ENCODE data around the gene RBM47. TPM values are rescaled to one million over a fixed set of nuclear protein-coding genes. Genes with fewer than 3 reads are reported as not detected.

Gene RBM47
- total and polyA plus RNA-seq, 10 of the 15 experiments (the other 5 are each of a cell fraction or from before 2014, with no cell fraction given) = 7.9 to 45.0 (median 28.7) TPM

DNA sequence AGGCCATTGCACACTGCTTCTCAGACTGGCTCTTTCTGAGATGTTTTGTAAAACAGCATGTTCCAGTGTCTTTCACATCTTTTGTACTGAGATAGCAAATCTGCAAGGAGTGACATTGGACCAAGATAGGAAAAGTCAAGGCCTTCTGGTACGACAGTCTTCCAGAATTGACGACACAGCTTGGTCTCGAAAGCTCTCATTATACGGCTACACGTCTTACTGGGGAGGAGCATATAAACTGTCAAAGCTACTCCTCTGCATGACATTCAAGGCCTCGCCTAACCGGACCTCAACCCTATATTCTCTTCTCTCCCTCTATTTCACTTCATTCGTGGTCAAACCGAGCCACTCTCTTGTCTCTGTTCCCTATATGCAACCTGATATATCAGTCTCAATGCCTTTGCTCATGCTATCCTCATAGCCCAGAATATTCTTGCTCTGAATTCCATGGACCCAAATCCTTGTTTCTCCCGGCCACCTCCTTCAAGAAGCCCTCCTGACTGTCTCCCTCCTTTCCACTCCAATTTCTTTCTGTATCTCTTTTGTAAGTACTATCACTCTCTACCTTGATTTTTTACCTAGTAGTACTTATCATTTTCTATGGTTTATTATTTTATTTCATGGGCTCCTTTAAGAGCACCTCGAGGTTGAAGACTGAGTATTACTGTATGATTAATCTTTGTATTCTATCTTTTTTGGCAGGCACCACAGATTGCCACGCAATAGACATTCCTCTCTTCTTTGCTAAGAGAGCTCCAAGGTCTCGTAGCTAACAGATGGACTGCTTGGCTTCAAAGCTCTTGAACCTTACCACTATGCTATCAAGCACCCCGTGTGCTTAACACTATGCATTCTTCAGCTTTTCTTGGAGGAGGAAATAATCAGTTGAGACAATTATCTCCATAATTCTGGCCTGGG, 35.1 kb downstream of the RBM47 start:
- Histone ChIP-seq H3K4me1 (ENCODE audit: control insufficient read depth, insufficient read depth, low read length) (no peaks in the 10 kb centered on the region; the same call in 1 of the 2 replicates), H3K36me3 (ENCODE audit: control insufficient read depth in 2 of 2, insufficient read depth in 2 of 2, low read length in 1 of 2) (peaks cover 8 to 24% of the 10 kb centered on the region in 2 experiments), H3K4me2 (ENCODE audit: control insufficient read depth, insufficient read depth) (no peak overlapping the region), H3K9ac (ENCODE audit: control insufficient read depth, insufficient read depth, low read length) (no peak overlapping the region), H3K27me3 (replicated peaks in 1 of 2; ENCODE audit: control insufficient read depth in 2 of 2, insufficient read depth in 2 of 2, low read length in 1 of 2) (no peaks in the 10 kb centered on the region), H3K27ac (ENCODE audit: control insufficient read depth, insufficient read depth) (no peak overlapping the region), H4K20me1 (ENCODE audit: control insufficient read depth, insufficient read depth) (no peaks in the 10 kb centered on the region), H3K4me3 (no peak overlapping the region), H2AFZ (ENCODE audit: control insufficient read depth, low read depth, low read length) (no peak overlapping the region), H3K79me2 (ENCODE audit: control insufficient read depth, insufficient read depth, low read length) (peaks cover 28% of the 10 kb centered on the region), H3K9me3 (replicated peaks; ENCODE audit: control insufficient read depth, insufficient read depth, low read length) (no peaks in the 10 kb centered on the region)
- intact Hi-C loops (cut with micrococcal nuclease; ENCODE audit: unreplicated experiment) = no loop called here
- CTCF ChIA-PET = interaction anchor here (1.2 to 1.5 kb wide), 2 partner anchors 18 to 20 kb away, joined by 3 read pairs; no protein-coding TSS in a partner anchor
- DNase-seq (ENCODE audit: low read depth, low spot score) = no peak
- BruUV-seq (replicated peaks) = TSS peak; percentile 50
- RAD21 ChIA-PET (ENCODE audit: unreplicated experiment) = no interaction called here
- TF ChIP-seq, protein P1, sequence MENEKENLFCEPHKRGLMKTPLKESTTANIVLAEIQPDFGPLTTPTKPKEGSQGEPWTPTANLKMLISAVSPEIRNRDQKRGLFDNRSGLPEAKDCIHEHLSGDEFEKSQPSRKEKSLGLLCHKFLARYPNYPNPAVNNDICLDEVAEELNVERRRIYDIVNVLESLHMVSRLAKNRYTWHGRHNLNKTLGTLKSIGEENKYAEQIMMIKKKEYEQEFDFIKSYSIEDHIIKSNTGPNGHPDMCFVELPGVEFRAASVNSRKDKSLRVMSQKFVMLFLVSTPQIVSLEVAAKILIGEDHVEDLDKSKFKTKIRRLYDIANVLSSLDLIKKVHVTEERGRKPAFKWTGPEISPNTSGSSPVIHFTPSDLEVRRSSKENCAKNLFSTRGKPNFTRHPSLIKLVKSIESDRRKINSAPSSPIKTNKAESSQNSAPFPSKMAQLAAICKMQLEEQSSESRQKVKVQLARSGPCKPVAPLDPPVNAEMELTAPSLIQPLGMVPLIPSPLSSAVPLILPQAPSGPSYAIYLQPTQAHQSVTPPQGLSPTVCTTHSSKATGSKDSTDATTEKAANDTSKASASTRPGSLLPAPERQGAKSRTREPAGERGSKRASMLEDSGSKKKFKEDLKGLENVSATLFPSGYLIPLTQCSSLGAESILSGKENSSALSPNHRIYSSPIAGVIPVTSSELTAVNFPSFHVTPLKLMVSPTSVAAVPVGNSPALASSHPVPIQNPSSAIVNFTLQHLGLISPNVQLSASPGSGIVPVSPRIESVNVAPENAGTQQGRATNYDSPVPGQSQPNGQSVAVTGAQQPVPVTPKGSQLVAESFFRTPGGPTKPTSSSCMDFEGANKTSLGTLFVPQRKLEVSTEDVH (IDR thresholded peaks at IDR 0.05; ENCODE audit: low read depth, partially characterized antibody) = no peak
- TF ChIP-seq, protein P2, sequence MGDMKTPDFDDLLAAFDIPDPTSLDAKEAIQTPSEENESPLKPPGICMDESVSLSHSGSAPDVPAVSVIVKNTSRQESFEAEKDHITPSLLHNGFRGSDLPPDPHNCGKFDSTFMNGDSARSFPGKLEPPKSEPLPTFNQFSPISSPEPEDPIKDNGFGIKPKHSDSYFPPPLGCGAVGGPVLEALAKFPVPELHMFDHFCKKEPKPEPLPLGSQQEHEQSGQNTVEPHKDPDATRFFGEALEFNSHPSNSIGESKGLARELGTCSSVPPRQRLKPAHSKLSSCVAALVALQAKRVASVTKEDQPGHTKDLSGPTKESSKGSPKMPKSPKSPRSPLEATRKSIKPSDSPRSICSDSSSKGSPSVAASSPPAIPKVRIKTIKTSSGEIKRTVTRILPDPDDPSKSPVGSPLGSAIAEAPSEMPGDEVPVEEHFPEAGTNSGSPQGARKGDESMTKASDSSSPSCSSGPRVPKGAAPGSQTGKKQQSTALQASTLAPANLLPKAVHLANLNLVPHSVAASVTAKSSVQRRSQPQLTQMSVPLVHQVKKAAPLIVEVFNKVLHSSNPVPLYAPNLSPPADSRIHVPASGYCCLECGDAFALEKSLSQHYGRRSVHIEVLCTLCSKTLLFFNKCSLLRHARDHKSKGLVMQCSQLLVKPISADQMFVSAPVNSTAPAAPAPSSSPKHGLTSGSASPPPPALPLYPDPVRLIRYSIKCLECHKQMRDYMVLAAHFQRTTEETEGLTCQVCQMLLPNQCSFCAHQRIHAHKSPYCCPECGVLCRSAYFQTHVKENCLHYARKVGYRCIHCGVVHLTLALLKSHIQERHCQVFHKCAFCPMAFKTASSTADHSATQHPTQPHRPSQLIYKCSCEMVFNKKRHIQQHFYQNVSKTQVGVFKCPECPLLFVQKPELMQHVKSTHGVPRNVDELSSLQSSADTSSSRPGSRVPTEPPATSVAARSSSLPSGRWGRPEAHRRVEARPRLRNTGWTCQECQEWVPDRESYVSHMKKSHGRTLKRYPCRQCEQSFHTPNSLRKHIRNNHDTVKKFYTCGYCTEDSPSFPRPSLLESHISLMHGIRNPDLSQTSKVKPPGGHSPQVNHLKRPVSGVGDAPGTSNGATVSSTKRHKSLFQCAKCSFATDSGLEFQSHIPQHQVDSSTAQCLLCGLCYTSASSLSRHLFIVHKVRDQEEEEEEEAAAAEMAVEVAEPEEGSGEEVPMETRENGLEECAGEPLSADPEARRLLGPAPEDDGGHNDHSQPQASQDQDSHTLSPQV (IDR thresholded peaks at IDR 0.05) = no peak
- TF ChIP-seq CBFB (IDR thresholded peaks at IDR 0.05; ENCODE audit: low read depth) (no peak), ZNF207 (IDR thresholded peaks at IDR 0.05; ENCODE audit: borderline replicate concordance) (no peak), NRF1 (conservative IDR thresholded peaks at IDR 0.05; ENCODE audit: low read depth, low read length) (no peak), RB1 (IDR thresholded peaks at IDR 0.05; ENCODE audit: borderline replicate concordance) (no peak), RBBP5 (conservative IDR thresholded peaks at IDR 0.05) (no peak), WRNIP1 (IDR thresholded peaks at IDR 0.05; ENCODE audit: borderline replicate concordance, low read depth, low read length) (no peak), RELA (IDR thresholded peaks at IDR 0.05; ENCODE audit: borderline replicate concordance, partially characterized antibody) (no peak), MTA3 (IDR thresholded peaks at IDR 0.05; ENCODE audit: borderline replicate concordance, low read length) (no peak), CEBPB (IDR thresholded peaks at IDR 0.05; ENCODE audit: borderline replicate concordance in 1 of 2, low read depth in 2 of 2, low read length in 2 of 2) (no peak), CBX5 (IDR thresholded peaks at IDR 0.05; ENCODE audit: low read depth) (no peak)
- TF ChIP-seq, protein P3, sequence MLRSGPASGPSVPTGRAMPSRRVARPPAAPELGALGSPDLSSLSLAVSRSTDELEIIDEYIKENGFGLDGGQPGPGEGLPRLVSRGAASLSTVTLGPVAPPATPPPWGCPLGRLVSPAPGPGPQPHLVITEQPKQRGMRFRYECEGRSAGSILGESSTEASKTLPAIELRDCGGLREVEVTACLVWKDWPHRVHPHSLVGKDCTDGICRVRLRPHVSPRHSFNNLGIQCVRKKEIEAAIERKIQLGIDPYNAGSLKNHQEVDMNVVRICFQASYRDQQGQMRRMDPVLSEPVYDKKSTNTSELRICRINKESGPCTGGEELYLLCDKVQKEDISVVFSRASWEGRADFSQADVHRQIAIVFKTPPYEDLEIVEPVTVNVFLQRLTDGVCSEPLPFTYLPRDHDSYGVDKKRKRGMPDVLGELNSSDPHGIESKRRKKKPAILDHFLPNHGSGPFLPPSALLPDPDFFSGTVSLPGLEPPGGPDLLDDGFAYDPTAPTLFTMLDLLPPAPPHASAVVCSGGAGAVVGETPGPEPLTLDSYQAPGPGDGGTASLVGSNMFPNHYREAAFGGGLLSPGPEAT (IDR thresholded peaks at IDR 0.05; ENCODE audit: low read depth) = no peak
- no peak for FAIRE-seq
- POLR2A ChIA-PET = interaction anchor here (0.5 kb wide), 2 partner anchors 15 to 82 kb away, joined by 3 read pairs; no protein-coding TSS in a partner anchor
- 89% methylated on average over 14 of the region's 14 CpGs for WGBS (ENCODE audit: insufficient coverage, insufficient replicate concordance, low lambda C conversion rate, missing lambda C conversion rate)
- ATAC-seq = no peak
- SMC1A ChIA-PET (ENCODE audit: uncharacterized antibody, unreplicated experiment) = interaction anchor here (0.6 to 1.0 kb wide), 2 partner anchors 115 to 509 kb away, joined by 3 read pairs; no protein-coding TSS in a partner anchor
- in situ Hi-C loops (cut with MboI) = no loop called here

Data from GM12878 (cell line).